GM15510 (cell line): ENCODE measurements around the gene C1RL.

Experiments used
- POLR2A ChIP-seq: IDR thresholded peaks from 3 replicates; pipeline ENCODE4 v1.6.1; 2011; ENCODE audit warnings: borderline replicate concordance; ENCODE audit not compliant: insufficient read length; ENCODE audit errors: extremely low read depth

Gene C1RL

GRCh38 chr12:7142056-7142644 lies 33.1 kb upstream of the C1RL start:
- no peak for TF ChIP-seq POLR2A

GRCh38 chr12:7141351-7142005 lies 32.5 kb upstream of the C1RL start:
- TF ChIP-seq POLR2A: no peak

- no peak for TF ChIP-seq POLR2A
Observed at GRCh38 chr12:7139200-7139599, 30.2 kb upstream of the C1RL start.

GRCh38 chr12:7137908-7138307 lies 28.9 kb upstream of the C1RL start:
- TF ChIP-seq POLR2A: no peak

GRCh38 chr12:7136676-7137075 lies 27.7 kb upstream of the C1RL start:
- TF ChIP-seq POLR2A: no peak

- TF ChIP-seq POLR2A: no peak
Observed at GRCh38 chr12:7136071-7136470, 27.1 kb upstream of the C1RL start.

- no peak for TF ChIP-seq POLR2A
Observed at GRCh38 chr12:7134396-7135166, 25.6 kb upstream of the C1RL start.

GRCh38 chr12:7131502-7131866 lies 22.5 kb upstream of the C1RL start:
- TF ChIP-seq POLR2A: no peak

- TF ChIP-seq POLR2A: no peak
Observed at GRCh38 chr12:7130701-7131501, 21.9 kb upstream of the C1RL start.

GRCh38 chr12:7129872-7130691 lies 21.1 kb upstream of the C1RL start, which contains the start of gene CLSTN3:
Gene CLSTN3 (plus strand): TSS chr12:7130371. CDS start chr12:7130649, 278 bp downstream.
- no peak for TF ChIP-seq POLR2A

- no peak for TF ChIP-seq POLR2A
Observed at GRCh38 chr12:7129287-7129871, 20.4 kb upstream of the C1RL start.

- TF ChIP-seq POLR2A: no peak
Observed at GRCh38 chr12:7128681-7129286, 19.8 kb upstream of the C1RL start, which contains the start of gene RBP5. Gene RBP5 (minus strand): TSS chr12:7128889. CDS start chr12:7128775, 114 bp downstream.

- TF ChIP-seq POLR2A: no peak
Observed at GRCh38 chr12:7127916-7128626, 19.1 kb upstream of the C1RL start.
